T follicular helper cell (primary cell): ENCODE data around the gene ATPAF1.

Experiments
- DNase-seq: peaks from one replicate; pipeline ENCODE4 v3.0.0-alpha.2; 2020; ENCODE audit warnings: low read depth

Gene ATPAF1

DNA sequence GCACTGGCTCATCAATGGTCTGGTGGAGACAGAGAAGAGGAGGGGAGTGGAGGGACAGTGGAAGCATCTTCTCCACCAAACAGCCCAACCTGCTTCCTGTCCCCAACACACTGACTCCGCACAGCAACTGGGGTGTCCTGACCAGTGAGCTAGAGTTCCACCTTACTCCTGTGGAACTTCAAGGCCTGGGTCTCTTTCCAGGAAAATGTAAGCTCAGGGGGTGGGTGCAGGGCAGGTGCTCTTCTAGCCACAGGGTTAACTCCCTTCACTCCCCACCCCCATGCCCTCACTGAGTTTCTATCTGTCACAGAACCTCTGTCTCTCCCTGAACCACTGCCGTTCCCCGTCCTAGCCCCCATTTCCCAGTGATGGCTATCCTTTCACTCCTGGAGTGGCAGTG is 52.4 kb downstream of the ATPAF1 start:
- DNase-seq, result no peak

DNA sequence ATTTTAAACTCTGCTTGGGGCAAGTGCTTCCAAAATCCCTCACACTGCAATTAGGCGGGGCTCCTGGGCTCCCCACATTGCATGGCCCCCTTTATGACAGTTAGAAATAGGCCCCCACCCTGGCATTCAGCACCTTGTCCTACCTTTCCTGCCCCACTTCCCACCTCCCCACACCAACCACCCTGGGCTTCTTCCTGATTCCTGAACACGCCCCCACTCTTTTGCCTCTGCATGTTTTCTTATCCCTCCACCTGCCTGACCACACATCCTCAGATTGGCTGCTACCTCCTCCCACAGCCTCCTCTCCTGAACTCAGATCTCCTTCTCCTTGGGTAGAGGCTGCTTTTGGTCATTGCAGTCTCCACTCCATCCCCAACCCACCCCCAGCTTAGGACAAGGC is 53.1 kb downstream of the ATPAF1 start:
- DNase-seq, result no peak

DNA sequence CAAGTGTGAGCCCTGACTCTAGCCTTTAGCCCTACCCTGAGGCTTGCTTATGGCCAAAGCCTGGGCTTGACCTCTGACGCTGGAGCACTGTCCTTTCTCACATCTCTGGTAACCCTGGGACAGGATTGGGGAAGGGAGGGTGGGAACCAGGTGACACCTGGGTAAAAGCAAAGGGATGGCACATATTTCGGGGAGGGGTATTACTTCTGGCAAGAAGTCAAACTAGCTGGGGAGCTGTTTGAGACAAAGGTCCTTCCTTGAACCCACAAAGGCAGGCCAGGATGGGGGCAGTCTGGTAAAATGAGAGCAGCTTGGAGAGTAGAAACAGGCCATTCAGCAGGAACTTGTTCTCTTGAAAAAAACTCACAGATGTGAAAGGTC is 53.6 kb downstream of the ATPAF1 start:
- DNase-seq, result no peak

DNA sequence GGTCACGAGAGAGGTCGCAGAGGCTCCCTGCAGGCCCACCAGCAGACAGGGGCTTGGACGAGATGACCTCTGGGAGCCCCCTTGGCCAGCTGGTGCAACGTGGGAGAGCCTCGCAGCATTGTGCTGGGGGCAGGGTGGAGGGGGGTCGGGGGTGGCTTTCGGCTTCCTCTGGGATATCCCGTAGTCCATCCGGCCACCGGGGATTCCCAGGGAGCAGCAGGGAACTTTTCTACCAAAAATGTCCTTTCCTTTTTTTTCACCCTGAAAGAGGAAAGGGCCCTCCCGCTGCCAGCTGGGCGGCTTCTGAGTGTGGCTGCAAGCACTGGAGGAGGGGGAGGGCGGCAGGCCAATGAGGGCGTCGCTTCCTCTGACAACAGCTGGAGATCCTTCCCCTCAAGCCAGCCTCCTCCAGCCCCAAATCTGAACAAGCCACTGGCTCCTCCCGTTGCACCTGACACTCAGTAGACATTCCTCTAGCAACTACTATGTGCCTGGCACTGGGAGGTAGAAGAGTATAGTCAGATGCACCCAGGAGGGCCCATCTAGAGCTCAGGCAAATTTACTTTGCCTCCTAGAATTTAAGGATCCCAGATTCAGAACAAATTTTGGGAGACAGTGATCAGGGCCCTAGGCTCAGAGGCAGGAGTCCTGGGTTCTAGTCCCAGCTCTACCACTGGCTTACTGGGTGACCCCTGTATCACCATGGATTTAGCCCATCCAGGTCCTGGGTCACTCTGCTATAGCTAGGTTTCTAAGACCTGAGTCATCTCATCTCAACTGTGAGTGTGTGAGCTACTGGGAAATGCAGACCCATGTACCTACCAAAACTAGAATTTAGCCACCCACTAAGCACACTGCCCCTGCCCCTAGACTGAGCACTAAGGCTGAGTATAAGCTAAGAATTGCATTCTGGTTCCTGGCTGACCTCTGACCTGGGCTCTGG is 54.2 kb downstream of the ATPAF1 start:
- DNase-seq, result peak; percentile 10

DNA sequence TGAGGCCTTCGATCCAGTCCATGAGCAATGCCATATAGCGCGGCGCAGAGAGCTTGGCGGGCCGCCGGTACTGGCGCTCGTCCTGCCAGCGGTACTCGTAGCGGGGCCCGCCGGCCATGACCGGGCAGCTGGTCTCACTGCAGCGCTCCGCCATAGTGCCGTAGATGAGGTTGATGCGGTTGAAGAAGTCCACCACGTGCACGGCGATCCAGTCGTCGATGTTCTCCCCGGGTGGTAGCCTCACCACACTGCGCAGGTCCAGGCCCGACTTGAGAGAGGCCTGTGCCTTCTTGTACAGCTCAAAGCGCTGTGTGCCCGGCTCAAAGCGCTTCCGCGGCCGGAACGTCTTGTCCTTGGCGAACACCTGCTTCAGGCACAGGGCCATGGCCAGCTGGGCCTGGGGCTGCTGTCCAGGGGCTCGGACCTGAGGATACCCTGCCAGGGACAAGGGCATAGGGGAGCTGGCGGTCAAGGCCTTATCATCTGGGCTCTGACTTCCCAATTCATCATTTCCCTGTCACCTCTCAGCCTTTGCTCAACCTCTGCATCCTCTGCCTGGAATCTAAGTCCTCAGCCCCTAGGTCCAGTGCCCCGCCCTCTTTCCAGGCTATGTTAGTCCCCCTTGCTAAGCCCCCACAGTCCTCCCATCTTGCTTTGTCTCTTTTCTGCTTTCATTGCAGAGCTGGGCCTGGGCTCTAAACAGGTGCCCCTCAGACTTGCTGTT is 55.1 kb downstream of the ATPAF1 start:
- no peak for DNase-seq

DNA sequence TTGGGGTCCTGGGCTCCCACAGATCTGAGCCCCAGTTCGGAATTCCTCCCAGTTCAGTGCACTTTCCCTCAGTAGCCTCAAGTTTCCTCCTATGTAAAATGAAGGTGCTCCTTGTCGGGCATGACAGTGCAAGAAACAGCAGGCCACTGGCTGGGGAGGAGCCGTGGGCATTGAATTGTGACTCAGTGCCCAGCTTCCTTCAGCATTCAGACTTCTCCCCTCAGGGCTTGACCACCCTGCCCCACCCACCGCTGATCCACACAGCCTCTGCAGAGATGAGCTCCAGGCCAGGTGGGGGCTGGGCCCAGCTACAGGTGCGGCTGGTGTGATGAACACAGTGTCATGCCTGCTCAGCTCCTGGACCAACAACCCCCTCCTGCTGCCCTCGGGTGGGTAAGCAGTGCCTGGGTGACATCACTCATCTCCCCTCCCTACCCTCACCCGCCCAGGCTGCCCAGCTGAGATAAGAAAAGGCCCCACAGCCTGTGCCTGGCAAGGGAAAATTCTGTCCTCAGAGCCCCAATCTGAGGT is 56.4 kb downstream of the ATPAF1 start:
- no peak for DNase-seq

DNA sequence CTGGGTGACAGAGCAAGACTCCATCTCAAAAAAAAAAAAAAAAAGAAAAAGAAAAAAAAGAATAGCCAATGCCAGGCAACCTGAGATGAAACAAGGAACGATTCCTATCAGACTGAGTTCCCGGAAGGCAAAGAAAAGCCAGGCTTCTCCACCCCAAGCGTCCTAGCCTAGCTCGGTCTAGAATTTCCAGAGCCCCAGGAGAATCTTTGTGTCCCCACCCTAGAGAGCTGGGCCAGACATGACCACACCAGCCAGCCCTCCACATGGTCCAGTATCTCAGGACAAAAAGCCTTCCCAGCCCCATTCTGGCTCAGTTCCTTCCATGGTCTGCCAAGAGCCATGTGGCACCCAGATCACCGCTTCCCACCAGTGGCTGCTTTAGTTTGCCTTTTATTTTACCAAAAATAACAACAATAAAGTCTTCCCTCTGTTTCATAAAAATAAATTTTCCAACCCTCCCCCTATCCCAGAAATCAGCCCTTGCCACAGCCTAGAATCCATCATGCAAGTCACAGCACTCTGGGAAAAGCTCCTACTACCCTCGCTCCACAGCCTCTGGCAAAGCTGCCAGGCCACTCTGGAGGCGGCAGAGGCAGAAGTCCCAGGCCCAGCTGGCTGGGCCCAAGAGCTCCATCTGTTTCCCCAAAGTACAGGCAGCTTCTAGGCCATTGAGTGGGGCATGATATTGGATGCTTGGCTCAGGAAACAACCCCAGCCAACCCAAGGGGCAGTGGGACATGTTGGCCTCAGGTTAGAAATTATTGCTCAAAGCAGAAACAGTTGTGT is 60.6 kb downstream of the ATPAF1 start:
- no peak for DNase-seq

DNA sequence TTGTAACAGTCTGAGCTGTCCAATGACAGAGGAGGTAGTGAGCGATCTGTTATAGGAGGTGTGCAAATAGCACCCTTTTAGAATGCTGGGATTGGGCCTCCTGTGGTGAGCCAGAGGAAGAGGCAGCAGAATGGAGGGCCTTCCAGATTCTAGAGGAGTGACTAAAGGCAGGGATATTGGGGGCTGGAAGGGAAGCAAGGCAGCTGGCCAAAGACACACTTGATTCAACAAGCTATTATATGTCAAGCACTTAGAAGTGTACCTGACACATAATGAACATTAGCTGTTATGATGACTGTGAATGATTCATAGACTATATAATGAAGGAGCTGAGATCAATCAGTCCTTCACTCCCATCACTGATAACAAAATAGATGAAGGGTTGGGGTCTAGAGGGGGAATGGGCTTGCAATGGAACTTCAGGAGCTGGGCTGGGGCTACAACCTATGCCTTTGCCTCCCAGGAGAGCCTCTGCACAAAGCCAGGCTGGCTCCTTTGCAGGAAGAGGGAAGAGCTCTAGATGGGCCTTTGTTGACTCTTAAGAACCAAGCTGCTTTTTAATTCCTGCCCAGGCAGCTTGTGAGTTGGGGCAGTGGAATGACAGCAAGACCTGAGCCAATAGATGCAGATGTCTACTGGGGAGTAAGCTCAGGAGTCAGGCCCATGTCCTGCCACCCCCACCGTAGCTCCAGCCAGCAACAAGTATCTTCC is 61.8 kb downstream of the ATPAF1 start:
- DNase-seq, result no peak

DNA sequence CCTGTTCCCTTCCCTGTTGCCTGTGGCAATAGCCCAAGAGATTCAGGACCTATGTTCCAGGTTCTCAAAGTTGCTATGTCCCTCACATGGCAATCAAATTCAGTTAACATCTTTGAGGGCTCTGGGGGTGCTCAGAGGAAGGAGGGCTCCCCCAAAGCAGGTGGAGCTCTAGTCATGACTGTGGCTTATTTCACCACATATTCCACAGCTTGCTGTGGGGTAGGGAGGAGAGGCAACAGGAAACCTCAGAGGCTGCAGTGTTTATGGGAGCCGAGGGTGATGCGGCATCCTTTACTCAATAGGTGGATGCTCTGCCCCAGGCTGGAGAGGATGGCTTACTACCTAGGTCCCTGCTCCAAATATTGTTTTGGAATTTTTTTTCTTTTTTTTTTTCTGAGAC is 62.9 kb downstream of the ATPAF1 start:
- DNase-seq, result no peak

DNA sequence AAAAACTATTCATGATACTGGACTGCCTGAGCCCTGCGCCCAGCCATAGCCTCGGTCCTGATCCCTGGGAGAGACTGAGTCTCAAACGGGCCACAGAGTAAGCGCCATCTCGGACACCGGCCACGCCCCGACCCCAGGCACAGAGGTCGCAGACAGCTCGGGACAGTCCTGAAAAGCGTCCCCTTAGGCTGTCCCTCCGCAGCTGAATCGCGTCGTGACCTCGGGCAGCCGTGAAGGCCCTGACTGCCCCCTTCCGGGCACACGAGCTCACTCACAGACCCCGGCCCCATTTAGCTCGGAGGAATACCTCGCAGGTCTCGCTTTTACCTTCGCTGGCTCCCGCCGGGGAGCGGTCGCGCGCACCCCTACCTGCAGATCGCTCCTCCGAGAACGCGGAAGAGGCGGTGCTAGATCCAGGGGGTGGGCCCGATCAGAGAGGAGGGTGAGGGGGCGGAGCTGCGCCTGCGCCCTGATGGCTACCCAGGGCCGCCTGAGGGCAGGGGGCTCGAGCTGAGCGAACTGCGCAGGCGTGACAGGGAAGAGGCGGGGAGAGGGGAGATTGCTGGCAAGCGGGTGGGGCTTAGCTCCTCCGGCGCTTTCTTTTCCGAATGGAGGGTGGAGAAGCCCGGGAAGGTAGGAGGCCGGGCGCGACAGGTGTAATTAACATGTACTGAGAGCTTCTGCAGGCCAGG is 64.2 kb downstream of the ATPAF1 start, which contains the start of gene MKNK1:
TSS of gene MKNK1 (minus strand) at position 411 of the 692 bp plus-strand sequence. CDS start 20,941 bp downstream, outside the sequence.
- peak; percentile 99 for DNase-seq

DNA sequence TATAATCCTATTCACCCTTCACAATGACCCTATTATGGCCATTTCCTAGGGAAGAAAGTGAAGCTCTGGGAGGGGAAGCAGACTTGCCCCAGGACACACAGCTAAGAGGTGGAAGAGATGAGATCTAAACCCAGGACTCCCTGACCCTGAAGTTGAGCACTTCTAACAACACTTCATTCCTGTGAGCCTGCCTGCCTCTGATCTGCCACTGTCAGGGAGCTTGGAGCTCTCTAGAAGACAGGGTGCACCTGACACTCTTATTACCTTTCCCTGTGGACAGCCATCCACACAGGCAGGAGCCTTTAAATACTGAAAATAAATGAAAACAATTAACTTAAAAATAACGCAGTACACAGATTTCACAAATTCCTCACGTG is 64.7 kb downstream of the ATPAF1 start:
- DNase-seq, result no peak

DNA sequence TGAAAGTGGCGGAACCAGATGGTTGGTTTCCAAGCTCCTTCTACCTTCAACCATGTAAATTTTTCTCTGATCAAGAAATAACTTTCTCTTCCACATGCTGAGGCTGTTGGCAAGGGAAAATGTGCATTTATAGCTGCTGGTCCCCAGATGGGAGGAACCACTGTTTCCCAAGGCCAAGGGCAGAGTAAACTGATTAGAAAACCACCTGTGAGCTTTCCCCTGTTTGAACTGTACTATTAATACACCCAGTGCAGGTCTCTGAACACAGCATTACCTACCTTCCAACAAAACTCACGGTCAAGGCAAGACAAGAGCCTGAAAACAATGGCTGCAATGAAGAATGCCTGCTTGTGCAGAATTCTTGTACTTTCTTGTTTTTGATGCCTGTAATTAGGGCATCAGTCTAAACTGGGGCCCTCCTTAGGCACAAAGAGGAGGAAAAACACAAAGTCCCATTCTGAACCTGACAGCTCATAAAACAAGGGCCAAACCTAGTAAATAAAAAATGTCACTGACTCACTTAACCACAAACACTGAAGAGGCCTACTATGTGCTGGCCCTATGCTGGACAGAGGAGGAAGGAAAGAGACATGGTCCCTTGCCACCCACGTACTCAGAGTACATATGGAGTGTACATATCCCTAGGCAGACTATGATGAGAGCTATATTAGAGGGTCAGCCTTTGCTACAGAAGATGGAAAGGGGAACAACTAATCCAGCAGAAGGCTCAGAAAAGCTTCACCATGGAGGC is 66.7 kb downstream of the ATPAF1 start:
- DNase-seq, result no peak

DNA sequence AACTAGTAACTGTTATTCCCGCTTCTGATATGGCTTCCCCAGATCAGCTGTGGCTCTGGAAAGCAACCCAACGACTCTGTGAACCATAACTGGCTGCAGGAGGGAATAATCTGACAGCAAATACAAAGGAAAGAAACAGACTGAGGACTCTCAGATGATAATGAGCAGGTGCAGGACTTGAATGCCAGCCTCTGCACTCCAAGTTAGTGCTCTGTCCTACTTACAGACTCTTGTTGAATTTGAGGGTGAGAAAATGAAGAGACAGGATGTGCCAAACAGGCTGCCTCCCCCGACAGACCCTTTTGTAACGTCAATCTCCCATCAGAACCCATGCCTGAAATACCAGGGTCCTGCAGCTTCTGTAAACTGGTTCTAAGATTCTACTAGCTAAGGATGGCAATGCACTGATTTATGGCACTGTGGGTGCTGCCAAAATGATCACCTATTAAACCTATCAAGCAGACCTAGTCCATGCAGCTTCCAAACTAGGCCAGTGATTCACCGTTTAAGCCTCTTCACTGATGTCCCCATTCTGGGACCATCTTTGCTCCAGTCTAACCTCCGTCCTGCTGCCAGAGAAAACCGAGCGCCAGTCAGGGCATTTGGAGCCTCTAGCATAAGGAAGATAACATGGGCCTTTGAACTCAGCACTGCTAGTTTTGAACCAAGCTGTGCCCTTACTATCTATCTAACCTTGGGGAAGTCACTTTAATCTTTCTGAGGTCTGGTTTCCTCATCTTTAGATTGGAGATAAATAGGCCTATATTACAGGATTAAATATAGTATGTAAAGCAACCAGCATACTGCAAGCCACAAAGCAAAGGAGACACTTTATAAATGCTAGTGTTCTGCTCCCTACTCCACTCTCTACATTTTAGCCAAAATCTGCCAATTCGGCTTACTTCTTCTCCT is 68.8 kb downstream of the ATPAF1 start:
- no peak for DNase-seq

DNA sequence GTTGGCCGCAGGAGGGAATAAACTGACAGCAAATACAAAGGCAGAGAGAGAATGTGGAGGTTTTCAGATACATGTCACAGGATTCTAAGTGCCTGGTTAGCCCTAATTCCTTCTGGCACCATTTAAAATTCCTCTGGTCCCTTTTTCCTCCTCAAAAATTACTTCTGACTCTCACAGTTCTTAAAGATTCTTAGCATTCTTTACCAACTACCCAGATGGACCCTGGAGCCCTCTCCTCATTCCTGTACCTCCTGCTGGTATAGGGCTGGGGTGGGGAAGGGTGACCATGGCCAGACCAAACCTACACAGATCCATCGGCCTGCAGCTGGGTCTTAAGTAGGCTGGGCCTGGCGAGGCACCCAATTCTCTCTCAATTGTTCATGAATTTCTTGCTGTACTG is 71.3 kb downstream of the ATPAF1 start:
- no peak for DNase-seq

DNA sequence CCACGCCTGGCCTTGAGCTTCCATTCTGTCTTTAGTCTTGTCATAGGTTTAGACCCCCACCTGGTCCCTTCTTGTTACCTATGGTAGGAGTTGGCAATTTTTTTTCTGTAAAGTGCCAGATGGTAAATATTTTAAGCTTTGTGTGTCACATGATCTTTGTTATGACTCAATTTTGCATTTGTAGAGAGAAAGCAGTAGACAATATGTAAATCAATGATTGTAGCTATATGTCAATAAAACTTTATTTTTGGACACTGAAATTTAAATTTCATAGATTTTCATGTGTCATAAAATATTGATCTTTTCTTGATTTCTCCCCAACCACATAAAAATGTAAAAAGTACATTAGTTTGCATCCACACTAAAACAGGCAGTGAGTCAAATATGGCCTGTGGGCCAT is 72.1 kb downstream of the ATPAF1 start:
- DNase-seq, result no peak

DNA sequence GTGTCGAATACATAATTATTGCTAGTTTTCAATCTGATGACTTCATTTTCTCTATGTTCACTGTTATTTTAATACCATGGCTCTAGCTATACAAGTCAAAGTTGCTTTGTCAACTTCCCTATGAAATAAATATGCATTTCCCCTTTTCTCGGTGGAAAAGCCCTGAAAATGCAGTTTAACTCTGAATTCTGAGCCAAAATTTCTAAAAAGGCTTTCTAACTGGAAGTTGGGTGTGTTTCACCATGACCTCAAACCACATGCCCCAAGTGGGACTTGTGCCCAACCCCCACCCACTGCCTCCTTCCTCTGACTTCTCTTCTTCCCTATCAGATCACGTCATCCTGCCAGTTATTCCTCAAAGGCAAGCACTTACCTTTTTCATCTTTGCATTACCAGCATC is 73.0 kb downstream of the ATPAF1 start:
- no peak for DNase-seq

DNA sequence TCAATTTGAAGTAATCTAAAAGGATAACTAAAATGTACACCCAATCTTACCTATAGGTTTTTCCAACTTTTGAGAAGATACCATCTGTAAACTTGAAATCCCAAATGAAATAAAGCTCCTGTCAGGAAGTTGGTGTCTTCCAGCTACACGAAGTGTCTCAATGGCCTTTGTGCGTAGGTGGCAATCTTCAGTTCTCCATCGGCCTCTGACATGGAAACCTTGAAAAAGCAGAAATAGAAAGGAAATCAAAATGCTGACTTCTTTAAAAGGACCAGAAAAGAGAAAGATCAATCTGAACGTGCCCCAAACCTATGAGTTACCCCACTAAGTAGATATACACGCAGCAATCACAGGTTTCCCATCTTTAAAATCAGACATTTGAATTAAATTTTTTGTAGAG is 74.1 kb downstream of the ATPAF1 start:
- no peak for DNase-seq

DNA sequence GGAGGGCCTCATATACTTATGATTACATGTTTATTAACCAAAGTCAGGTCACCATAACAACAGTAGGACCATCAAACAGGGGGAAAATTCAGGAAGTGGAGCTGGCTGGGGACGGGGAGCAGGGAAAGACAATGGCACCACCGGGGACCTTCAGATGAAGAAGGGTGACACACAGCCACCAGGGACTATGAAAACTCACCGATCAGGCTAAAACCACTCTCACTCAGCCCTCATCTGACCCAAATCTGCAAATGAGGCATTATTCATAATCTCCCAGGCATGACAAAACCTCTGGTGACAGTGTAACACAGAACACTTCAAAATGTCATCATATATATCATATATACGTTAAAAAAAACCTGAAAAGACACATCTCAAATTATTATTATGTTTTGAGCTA is 75.3 kb downstream of the ATPAF1 start:
- no peak for DNase-seq

DNA sequence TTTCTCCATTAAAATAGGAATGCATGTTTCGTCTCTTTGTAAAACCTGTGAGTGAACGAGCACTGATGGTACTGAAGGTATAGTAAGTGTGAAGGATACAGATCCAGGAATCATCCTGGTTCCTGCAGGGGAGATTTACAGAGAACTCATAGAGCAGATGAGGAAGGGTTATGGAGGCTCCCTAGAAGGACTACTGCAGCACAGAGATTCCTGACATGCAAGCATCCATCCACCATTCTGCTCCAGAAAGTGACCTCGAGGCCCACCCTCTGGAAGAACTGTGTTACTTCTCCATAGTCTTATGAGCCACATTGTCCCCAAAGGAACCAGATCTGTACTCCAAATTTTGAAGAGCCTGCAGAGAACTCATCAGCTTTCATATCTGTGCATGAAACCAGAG is 78.6 kb downstream of the ATPAF1 start:
- DNase-seq, result no peak
